ENCODE measurements around the gene CD55. TPM values are rescaled to one million over a fixed set of nuclear protein-coding genes. Genes with fewer than 3 reads are reported as not detected.

CD55 gene
- total RNA-seq, 1 donor from 2014 or later: 73.1 TPM

DNA sequence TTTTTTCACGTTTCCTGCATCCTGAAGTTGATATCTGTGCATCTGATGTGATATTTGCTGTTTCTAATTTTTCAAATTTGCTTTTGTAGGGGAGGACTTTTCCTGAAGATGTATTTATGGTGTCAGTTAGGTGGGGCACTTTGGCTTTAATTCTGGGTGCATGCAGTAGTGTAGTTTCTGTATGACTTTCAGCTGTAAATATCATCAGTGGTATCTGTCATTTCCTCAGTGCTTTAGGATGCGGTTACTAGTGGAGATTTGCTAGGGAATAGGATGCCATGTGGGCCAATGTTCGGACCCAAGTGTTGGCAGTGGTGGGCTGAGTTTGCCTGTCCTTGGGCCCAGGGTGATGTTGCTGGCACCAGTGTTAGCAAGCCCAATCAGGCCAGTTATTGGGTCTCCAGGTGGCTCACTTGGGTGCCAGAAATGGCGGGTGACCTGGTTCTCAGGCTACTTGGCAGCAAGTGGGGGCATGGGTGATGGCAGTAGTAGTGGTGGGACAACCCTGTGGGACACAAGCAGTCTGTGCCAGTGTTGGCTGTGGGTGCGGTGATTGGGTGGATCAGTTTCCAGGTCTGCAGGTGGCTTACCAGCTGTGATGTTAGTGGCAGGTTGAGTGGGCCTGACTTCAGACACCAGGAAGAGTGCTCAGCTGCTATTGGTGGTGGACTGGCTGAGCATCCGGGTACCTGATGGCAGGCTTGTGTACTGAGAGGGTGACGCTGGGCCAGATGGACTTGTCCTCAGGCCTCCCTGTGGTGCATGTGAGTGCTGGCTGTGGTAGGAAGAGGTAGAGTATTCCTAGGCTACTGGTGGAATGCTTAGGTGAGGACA is 24.4 kb downstream of the CD55 start:
- Histone ChIP-seq H3K9me3 (peaks cover 0 to 8% of the 10 kb centered on the region in 2 donors), H3K4me3 (no peak overlapping the region), H3K4me1 (no peaks in the 10 kb centered on the region), H3K27me3 (no peaks in the 10 kb centered on the region), H3K36me3 (peaks cover 6 to 42% of the 10 kb centered on the region in 2 donors), H3K27ac (no peak overlapping the region)
- TF ChIP-seq, protein P1, sequence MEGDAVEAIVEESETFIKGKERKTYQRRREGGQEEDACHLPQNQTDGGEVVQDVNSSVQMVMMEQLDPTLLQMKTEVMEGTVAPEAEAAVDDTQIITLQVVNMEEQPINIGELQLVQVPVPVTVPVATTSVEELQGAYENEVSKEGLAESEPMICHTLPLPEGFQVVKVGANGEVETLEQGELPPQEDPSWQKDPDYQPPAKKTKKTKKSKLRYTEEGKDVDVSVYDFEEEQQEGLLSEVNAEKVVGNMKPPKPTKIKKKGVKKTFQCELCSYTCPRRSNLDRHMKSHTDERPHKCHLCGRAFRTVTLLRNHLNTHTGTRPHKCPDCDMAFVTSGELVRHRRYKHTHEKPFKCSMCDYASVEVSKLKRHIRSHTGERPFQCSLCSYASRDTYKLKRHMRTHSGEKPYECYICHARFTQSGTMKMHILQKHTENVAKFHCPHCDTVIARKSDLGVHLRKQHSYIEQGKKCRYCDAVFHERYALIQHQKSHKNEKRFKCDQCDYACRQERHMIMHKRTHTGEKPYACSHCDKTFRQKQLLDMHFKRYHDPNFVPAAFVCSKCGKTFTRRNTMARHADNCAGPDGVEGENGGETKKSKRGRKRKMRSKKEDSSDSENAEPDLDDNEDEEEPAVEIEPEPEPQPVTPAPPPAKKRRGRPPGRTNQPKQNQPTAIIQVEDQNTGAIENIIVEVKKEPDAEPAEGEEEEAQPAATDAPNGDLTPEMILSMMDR (IDR thresholded peaks at IDR 0.05): no peak
- intact Hi-C loops (cut with DNase I): no loop called here
- DNase-seq (ENCODE audit: low spot score in 2 of 2): no peak

DNA sequence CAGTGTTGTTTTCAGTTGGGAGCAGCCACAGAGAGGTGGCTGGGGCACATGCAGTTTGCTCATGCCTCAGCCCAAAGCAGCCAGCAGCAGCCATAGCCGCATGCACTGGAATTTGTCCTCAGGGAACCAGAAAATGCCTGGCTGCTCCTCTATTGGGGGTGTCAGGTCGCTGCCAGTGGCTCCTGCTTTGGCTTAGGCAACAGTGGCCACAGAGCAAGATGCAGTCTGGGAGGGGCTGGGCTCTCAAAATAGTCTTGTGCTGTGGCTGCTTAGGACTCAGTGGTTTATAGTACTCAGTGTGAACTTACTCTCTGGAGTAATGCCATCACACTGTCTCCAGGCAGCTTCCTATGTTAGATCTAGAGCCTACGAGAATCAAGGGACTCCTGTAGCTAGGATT is 25.0 kb downstream of the CD55 start:
- no peak for DNase-seq (ENCODE audit: low spot score in 2 of 2)
- TF ChIP-seq, protein P1 (IDR thresholded peaks at IDR 0.05): no peak
- Histone ChIP-seq H3K9me3 (peaks cover 0 to 8% of the 10 kb centered on the region in 2 donors), H3K36me3 (peaks cover 6 to 36% of the 10 kb centered on the region in 2 donors), H3K4me3 (no peak overlapping the region), H3K4me1 (no peaks in the 10 kb centered on the region), H3K27ac (peak overlapping the region; percentile 12 to 38), H3K27me3 (no peaks in the 10 kb centered on the region)
- intact Hi-C loops (cut with DNase I): no loop called here

DNA sequence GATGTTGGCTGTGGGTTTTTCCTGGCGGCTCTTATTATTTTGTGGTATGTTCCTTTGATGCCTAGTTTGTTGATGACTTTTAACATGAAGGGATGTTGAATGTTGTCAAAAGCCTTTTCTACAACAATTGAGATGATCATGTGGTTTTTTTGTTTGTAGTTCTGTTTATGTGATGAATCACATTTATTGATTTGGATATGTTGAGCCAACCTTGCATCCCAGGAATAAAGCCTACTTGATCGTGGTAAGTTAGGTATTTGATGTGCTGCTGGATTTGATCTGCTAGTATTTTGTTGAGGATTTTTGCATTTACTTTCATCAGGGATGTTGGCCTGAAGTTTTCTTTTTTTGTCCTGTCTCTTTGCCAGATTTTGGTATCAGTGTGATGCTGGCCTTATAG is 28.5 kb downstream of the CD55 start:
- no peaks in the 10 kb centered on the region for H3K4me1 ChIP-seq
- intact Hi-C loops (cut with DNase I): no loop called here
- no peak overlapping the region for H3K27ac ChIP-seq
- H3K36me3 ChIP-seq: peaks cover 6 to 30% of the 10 kb centered on the region in 2 donors
- TF ChIP-seq, protein P1 (IDR thresholded peaks at IDR 0.05): no peak
- DNase-seq (ENCODE audit: low spot score in 2 of 2): no peak
- no peak overlapping the region for H3K4me3 ChIP-seq
- peaks cover 0 to 8% of the 10 kb centered on the region in 2 donors for H3K9me3 ChIP-seq
- H3K27me3 ChIP-seq: no peaks in the 10 kb centered on the region

DNA sequence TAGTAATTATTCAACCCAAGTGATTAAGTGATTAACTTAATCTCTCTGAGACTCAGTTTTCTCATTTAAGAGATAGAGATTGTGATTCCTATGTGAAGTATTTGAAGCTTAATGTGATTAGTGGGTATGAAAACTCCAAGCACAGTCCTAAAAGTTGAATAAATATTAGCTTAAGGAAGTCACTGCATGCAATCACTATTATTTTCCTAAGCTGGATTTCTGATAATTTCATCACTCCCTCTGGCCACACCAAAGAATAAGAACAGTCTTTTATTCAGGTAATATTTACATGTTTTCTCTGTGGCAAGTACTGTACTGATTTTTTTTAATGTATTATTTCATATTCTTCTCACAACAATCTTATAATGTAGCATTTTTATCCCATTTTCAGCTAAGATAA is 31.1 kb downstream of the CD55 start:
- peaks cover 0 to 8% of the 10 kb centered on the region in 2 donors for H3K9me3 ChIP-seq
- H3K4me3 ChIP-seq: no peak overlapping the region
- TF ChIP-seq, protein P1 (IDR thresholded peaks at IDR 0.05): no peak
- H3K4me1 ChIP-seq: no peaks in the 10 kb centered on the region
- H3K36me3 ChIP-seq: peaks cover 6 to 22% of the 10 kb centered on the region in 2 donors
- H3K27me3 ChIP-seq: no peaks in the 10 kb centered on the region
- DNase-seq (ENCODE audit: low spot score in 2 of 2): no peak
- no peak overlapping the region for H3K27ac ChIP-seq
- intact Hi-C loops (cut with DNase I): no loop called here

DNA sequence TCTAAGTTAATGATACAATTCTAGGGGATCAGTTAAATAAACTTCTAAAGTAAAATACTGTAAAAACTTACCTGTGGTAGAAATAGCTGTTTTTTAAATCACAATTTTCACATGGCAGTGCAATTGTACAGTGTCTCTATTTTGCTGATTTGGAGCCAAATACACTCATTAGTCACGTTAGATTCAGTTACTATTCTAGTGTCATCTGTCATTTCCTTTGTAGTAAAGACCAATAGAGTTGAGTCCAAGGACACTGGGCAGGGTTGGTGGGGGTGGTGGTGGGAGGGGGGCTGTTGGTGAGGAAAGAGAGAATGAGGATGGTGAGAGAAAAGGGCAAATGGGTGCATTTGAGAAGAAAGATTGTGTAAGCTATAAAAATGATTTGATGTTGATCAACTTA is 33.6 kb downstream of the CD55 start:
- Histone ChIP-seq H3K36me3 (peaks cover 0 to 9% of the 10 kb centered on the region in 2 donors), H3K4me1 (no peaks in the 10 kb centered on the region), H3K9me3 (no peaks in the 10 kb centered on the region), H3K4me3 (no peak overlapping the region), H3K27me3 (no peaks in the 10 kb centered on the region), H3K27ac (no peak overlapping the region)
- DNase-seq (ENCODE audit: low spot score in 2 of 2): no peak
- TF ChIP-seq, protein P1 (IDR thresholded peaks at IDR 0.05): no peak
- intact Hi-C loops (cut with DNase I): no loop called here

Data from ascending aorta (tissue), 2 donors.